ENCODE data around the gene MLEC. TPM values are rescaled to one million over a fixed set of nuclear protein-coding genes. Genes with fewer than 3 reads are reported as not detected.

MLEC gene
- total and polyA plus RNA-seq, 9 of the 15 experiments (the other 6 are each of a cell fraction or from before 2014, with no cell fraction given): 18.5 to 108 (median 57.8) TPM

DNA sequence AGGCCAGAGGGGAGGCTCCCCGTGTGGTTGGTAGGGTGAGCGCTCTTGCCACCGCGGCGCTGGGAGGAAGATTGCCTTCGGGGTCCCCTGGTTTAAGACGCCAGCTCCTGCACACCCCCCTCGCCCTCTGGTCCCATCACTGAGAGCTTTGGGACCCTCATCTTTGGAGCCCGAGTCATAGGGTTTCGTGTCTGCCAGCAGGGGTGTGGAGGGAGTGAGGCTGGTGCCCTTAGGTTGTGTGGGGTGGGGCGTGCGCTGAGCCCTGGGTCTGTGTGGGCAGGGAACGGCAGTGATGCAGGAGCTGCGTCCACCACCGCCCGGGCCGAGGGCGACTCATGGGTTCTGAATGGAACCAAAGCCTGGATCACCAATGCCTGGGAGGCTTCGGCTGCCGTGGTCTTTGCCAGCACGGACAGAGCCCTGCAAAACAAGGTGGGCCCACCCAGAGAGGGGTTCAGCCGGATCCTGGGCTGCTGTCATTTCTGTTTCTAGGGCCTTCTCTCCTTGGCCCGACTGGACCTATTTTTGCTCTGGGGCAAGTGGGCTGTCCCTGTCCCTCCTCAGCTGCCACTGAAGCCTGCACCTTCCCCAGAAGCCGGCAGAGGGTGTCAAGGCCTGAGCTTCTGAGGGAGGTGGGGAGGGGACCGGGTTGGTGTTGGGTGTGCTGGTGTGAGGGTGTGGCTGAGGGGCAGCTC lies 50.8 kb downstream of the MLEC start:
- H3K9me1 ChIP-seq (ENCODE audit: control insufficient read depth, insufficient read depth, low read length): no peaks in the 10 kb centered on the region
- H3K9ac ChIP-seq (ENCODE audit: insufficient read depth in 1 of 2, low read depth in 2 of 2, low read length in 2 of 2): peak overlapping the region in 1 of 2 experiments; percentile 45; a peak in 1 of 4 replicates
- no peak overlapping the region for H3K4me2 ChIP-seq (ENCODE audit: insufficient read depth, low read length)
- DNase-seq (ENCODE audit: extremely low read depth in 1 of 4, low spot score in 3 of 4) (peak in 1 of 4 experiments; percentile 37), ATAC-seq (peak; percentile 75), FAIRE-seq (no peak)
- ChIA-PET POLR2A (interaction anchor here (0.6 to 0.7 kb wide), 2 partner anchors 17 to 58 kb away, joined by 3 read pairs; no protein-coding TSS in a partner anchor), CTCF (ENCODE audit: low intra/inter-chr PET ratio) (no interaction called here)
- whole genome bisulfite sequencing (ENCODE audit: insufficient coverage, low coverage, missing lambda C conversion rate): 75% methylated on average over 18 of the region's 25 CpGs
- BruUV-seq (replicated peaks): no TSS peak
- H3K27ac ChIP-seq (ENCODE audit: extremely low read depth, low read depth, low read length): no peak overlapping the region
- peaks cover 12% of the 10 kb centered on the region; the same call in 1 of the 3 replicates for H3K36me3 ChIP-seq (ENCODE audit: control insufficient read depth, insufficient read depth, low read length)
- in situ Hi-C loops (cut with MboI) (no loop called here), intact Hi-C loops (cut with micrococcal nuclease) (no loop called here)
- H3K4me3 ChIP-seq: no peak overlapping the region
- H4K20me1 ChIP-seq (replicated peaks; ENCODE audit: control insufficient read depth, insufficient read depth, low read length): 0 out of 2 replicates have a peak, but pooled peaks cover 5% of the 10 kb centered on the region
- H3K9me3 ChIP-seq (replicated peaks; ENCODE audit: control insufficient read depth, insufficient read depth, low read depth, low read length): no peaks in the 10 kb centered on the region
- no peak overlapping the region for H2AFZ ChIP-seq (ENCODE audit: low read depth, low read length)
- TF ChIP-seq POLR2G (IDR thresholded peaks at IDR 0.05; ENCODE audit: low read depth, low read length) (peak; percentile 19; the same call in 1 of the 2 replicates), SMC3 (conservative IDR thresholded peaks at IDR 0.05; ENCODE audit: insufficient read depth, low read depth, low read length) (0 out of 2 replicates have a peak, but pooled peaks have one; percentile 27), XRCC3 (IDR thresholded peaks at IDR 0.05) (no peak), RAD21 (CRISPR knock-in tag; conservative IDR thresholded peaks at IDR 0.05 in 1 of 2, IDR thresholded peaks at IDR 0.05 in 1 of 2) (peak in 1 of 2 experiments; percentile 34; a peak in 2 of 4 replicates)
- TF ChIP-seq, protein P1, sequence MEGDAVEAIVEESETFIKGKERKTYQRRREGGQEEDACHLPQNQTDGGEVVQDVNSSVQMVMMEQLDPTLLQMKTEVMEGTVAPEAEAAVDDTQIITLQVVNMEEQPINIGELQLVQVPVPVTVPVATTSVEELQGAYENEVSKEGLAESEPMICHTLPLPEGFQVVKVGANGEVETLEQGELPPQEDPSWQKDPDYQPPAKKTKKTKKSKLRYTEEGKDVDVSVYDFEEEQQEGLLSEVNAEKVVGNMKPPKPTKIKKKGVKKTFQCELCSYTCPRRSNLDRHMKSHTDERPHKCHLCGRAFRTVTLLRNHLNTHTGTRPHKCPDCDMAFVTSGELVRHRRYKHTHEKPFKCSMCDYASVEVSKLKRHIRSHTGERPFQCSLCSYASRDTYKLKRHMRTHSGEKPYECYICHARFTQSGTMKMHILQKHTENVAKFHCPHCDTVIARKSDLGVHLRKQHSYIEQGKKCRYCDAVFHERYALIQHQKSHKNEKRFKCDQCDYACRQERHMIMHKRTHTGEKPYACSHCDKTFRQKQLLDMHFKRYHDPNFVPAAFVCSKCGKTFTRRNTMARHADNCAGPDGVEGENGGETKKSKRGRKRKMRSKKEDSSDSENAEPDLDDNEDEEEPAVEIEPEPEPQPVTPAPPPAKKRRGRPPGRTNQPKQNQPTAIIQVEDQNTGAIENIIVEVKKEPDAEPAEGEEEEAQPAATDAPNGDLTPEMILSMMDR (IDR thresholded peaks at IDR 0.05 in 2 of 3, conservative IDR thresholded peaks at IDR 0.05 in 1 of 3; ENCODE audit: insufficient read depth in 2 of 3, low read depth in 1 of 3, low read length in 3 of 3): peak; percentile 36 to 44 (median 43); a peak in 5 of 6 replicates
- TF ChIP-seq, protein P2, sequence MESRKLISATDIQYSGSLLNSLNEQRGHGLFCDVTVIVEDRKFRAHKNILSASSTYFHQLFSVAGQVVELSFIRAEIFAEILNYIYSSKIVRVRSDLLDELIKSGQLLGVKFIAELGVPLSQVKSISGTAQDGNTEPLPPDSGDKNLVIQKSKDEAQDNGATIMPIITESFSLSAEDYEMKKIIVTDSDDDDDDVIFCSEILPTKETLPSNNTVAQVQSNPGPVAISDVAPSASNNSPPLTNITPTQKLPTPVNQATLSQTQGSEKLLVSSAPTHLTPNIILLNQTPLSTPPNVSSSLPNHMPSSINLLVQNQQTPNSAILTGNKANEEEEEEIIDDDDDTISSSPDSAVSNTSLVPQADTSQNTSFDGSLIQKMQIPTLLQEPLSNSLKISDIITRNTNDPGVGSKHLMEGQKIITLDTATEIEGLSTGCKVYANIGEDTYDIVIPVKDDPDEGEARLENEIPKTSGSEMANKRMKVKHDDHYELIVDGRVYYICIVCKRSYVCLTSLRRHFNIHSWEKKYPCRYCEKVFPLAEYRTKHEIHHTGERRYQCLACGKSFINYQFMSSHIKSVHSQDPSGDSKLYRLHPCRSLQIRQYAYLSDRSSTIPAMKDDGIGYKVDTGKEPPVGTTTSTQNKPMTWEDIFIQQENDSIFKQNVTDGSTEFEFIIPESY (CRISPR knock-in tag; IDR thresholded peaks at IDR 0.05): no peak
- H3K4me1 ChIP-seq (replicated peaks in 1 of 2; ENCODE audit: control insufficient read depth in 2 of 2, insufficient read depth in 2 of 2, low read length in 2 of 2): peaks cover 0 to 16% of the 10 kb centered on the region in 2 experiments; a peak in 2 of 5 replicates
- H3K27me3 ChIP-seq (ENCODE audit: control insufficient read depth in 2 of 2, insufficient read depth in 2 of 2, low read length in 2 of 2): no peaks in the 10 kb centered on the region
- H3K79me2 ChIP-seq (ENCODE audit: control insufficient read depth, insufficient read depth, low read length): no peaks in the 10 kb centered on the region
